ENCODE measurements around the gene AKIRIN1. TPM values are rescaled to one million over a fixed set of nuclear protein-coding genes. Genes with fewer than 3 reads are reported as not detected.

The AKIRIN1 gene
- total RNA-seq, 2 donors from 2014 or later: 55.7 to 108 TPM

- Histone ChIP-seq H3K9me3 (no peaks in the 10 kb centered on the region), H3K36me3 (no peaks in the 10 kb centered on the region), H3K27me3 (replicated peaks; ENCODE audit: insufficient read depth) (no peaks in the 10 kb centered on the region), H3K27ac (peak overlapping the region; percentile 89 to 94), H3K4me3 (peak overlapping the region; percentile 53 to 68), H3K4me1 (replicated peaks) (no peaks in the 10 kb centered on the region)
- intact Hi-C loops (cut with DNase I): loop anchor here (5.0 kb wide), 1 partner anchor 65 kb away; no protein-coding TSS in a partner anchor
- no peak for DNase-seq (ENCODE audit: low spot score)
- TF ChIP-seq CTCF (IDR thresholded peaks at IDR 0.05): no peak
- TF ChIP-seq POLR2A (IDR thresholded peaks at IDR 0.05): peak; percentile 18
- WGBS: 24% methylated on average over 30 of the region's 30 CpGs
Measured at GRCh38 chr1:39026866-39027507, 35.9 kb downstream of the AKIRIN1 start.

GRCh38 chr1:39034114-39034654 is 43.1 kb downstream of the AKIRIN1 start:
- Histone ChIP-seq H3K27ac (peak overlapping the region in 1 of 2 donors; percentile 33), H3K9me3 (no peaks in the 10 kb centered on the region), H3K27me3 (replicated peaks; ENCODE audit: insufficient read depth) (no peaks in the 10 kb centered on the region), H3K4me1 (replicated peaks) (no peaks in the 10 kb centered on the region), H3K4me3 (no peak overlapping the region), H3K36me3 (peaks cover 0 to 4% of the 10 kb centered on the region in 2 donors)
- TF ChIP-seq CTCF (IDR thresholded peaks at IDR 0.05) (no peak), POLR2AphosphoS5 (IDR thresholded peaks at IDR 0.05) (no peak), POLR2A (IDR thresholded peaks at IDR 0.05) (no peak)
- WGBS: 53% methylated on average over 6 of the region's 6 CpGs
- intact Hi-C loops (cut with DNase I): no loop called here
- DNase-seq (ENCODE audit: low spot score): no peak

- Histone ChIP-seq H3K36me3 (peaks cover 0 to 4% of the 10 kb centered on the region in 2 donors), H3K27ac (no peak overlapping the region), H3K4me3 (no peak overlapping the region), H3K4me1 (replicated peaks) (no peaks in the 10 kb centered on the region), H3K9me3 (no peaks in the 10 kb centered on the region), H3K27me3 (replicated peaks; ENCODE audit: insufficient read depth) (no peaks in the 10 kb centered on the region)
- WGBS: 96% methylated on average over 5 of the region's 5 CpGs
- TF ChIP-seq CTCF (IDR thresholded peaks at IDR 0.05) (no peak), POLR2AphosphoS5 (IDR thresholded peaks at IDR 0.05) (no peak), POLR2A (IDR thresholded peaks at IDR 0.05) (no peak)
- intact Hi-C loops (cut with DNase I): no loop called here
- no peak for DNase-seq (ENCODE audit: low spot score)
Measured at GRCh38 chr1:39036678-39037077, 45.6 kb downstream of the AKIRIN1 start.

- no peaks in the 10 kb centered on the region for H3K27me3 ChIP-seq (replicated peaks; ENCODE audit: insufficient read depth)
- 82% methylated on average over 3 of the region's 3 CpGs for WGBS
- no peak overlapping the region for H3K27ac ChIP-seq
- H3K36me3 ChIP-seq: no peaks in the 10 kb centered on the region
- DNase-seq (ENCODE audit: low spot score): no peak
- intact Hi-C loops (cut with DNase I): no loop called here
- H3K4me1 ChIP-seq (replicated peaks): no peaks in the 10 kb centered on the region
- no peak overlapping the region for H3K4me3 ChIP-seq
- no peaks in the 10 kb centered on the region for H3K9me3 ChIP-seq
- TF ChIP-seq POLR2AphosphoS5 (IDR thresholded peaks at IDR 0.05) (no peak), CTCF (IDR thresholded peaks at IDR 0.05) (no peak), POLR2A (IDR thresholded peaks at IDR 0.05) (no peak)
Measured at GRCh38 chr1:39043513-39043912, 52.4 kb downstream of the AKIRIN1 start.

- no peak overlapping the region for H3K27ac ChIP-seq
- WGBS: 78% methylated on average over 1 of the region's 1 CpG
- no peaks in the 10 kb centered on the region for H3K36me3 ChIP-seq
- no peaks in the 10 kb centered on the region for H3K4me1 ChIP-seq (replicated peaks)
- no peaks in the 10 kb centered on the region for H3K27me3 ChIP-seq (replicated peaks; ENCODE audit: insufficient read depth)
- no peaks in the 10 kb centered on the region for H3K9me3 ChIP-seq
- no peak for DNase-seq (ENCODE audit: low spot score)
- intact Hi-C loops (cut with DNase I): no loop called here
- H3K4me3 ChIP-seq: no peak overlapping the region
- no peak for TF ChIP-seq CTCF (IDR thresholded peaks at IDR 0.05)
Measured at GRCh38 chr1:39044762-39045161, 53.7 kb downstream of the AKIRIN1 start.

All from prostate gland (tissue), 2 donors.